ENCODE measurements around the gene ARRDC3.

DNA sequence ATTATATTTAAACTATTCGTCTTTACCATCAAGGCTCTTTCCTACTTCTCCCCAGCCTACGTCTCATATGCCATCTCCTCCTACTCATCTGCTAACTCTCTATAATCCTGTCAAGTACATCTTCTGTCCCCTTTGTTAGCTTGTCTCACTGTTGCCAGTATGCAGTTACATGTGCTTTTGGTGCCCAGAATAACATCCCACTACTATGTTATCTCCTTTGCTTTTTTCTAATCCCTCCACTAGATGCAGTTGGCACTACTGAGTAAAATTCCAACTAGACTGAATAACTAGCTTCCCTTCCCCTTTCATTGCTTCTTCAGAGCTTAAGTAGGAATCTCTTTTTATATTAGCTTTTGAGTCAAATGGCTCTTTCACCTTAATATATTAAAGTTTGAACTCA is 3.0 kb upstream of the ARRDC3 start:
- TF ChIP-seq, protein P1, sequence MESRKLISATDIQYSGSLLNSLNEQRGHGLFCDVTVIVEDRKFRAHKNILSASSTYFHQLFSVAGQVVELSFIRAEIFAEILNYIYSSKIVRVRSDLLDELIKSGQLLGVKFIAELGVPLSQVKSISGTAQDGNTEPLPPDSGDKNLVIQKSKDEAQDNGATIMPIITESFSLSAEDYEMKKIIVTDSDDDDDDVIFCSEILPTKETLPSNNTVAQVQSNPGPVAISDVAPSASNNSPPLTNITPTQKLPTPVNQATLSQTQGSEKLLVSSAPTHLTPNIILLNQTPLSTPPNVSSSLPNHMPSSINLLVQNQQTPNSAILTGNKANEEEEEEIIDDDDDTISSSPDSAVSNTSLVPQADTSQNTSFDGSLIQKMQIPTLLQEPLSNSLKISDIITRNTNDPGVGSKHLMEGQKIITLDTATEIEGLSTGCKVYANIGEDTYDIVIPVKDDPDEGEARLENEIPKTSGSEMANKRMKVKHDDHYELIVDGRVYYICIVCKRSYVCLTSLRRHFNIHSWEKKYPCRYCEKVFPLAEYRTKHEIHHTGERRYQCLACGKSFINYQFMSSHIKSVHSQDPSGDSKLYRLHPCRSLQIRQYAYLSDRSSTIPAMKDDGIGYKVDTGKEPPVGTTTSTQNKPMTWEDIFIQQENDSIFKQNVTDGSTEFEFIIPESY (IDR thresholded peaks at IDR 0.05) = no peak
- TF ChIP-seq MXI1 (IDR thresholded peaks at IDR 0.05; ENCODE audit: low read depth, low read length) (no peak), NR2C2 (IDR thresholded peaks at IDR 0.05; ENCODE audit: borderline replicate concordance, control insufficient read depth, insufficient read length, low read depth) (no peak), POLR2AphosphoS5 (IDR thresholded peaks at IDR 0.05; ENCODE audit: low read length) (no peak), EZH2 (IDR thresholded peaks at IDR 0.05; ENCODE audit: borderline replicate concordance, control insufficient read depth, low read depth, low read length) (no peak)
- TF ChIP-seq, protein P2, sequence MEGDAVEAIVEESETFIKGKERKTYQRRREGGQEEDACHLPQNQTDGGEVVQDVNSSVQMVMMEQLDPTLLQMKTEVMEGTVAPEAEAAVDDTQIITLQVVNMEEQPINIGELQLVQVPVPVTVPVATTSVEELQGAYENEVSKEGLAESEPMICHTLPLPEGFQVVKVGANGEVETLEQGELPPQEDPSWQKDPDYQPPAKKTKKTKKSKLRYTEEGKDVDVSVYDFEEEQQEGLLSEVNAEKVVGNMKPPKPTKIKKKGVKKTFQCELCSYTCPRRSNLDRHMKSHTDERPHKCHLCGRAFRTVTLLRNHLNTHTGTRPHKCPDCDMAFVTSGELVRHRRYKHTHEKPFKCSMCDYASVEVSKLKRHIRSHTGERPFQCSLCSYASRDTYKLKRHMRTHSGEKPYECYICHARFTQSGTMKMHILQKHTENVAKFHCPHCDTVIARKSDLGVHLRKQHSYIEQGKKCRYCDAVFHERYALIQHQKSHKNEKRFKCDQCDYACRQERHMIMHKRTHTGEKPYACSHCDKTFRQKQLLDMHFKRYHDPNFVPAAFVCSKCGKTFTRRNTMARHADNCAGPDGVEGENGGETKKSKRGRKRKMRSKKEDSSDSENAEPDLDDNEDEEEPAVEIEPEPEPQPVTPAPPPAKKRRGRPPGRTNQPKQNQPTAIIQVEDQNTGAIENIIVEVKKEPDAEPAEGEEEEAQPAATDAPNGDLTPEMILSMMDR (IDR thresholded peaks at IDR 0.05 in 2 of 3, conservative IDR thresholded peaks at IDR 0.05 in 1 of 3; ENCODE audit: control insufficient read depth in 2 of 3, extremely low read depth in 1 of 3, insufficient read depth in 1 of 3, low read depth in 3 of 3, low read length in 3 of 3) = no peak
- TF ChIP-seq, protein P3, sequence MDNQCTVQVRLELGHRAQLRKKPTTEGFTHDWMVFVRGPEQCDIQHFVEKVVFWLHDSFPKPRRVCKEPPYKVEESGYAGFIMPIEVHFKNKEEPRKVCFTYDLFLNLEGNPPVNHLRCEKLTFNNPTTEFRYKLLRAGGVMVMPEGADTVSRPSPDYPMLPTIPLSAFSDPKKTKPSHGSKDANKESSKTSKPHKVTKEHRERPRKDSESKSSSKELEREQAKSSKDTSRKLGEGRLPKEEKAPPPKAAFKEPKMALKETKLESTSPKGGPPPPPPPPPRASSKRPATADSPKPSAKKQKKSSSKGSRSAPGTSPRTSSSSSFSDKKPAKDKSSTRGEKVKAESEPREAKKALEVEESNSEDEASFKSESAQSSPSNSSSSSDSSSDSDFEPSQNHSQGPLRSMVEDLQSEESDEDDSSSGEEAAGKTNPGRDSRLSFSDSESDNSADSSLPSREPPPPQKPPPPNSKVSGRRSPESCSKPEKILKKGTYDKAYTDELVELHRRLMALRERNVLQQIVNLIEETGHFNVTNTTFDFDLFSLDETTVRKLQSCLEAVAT (IDR thresholded peaks at IDR 0.05) = no peak
